ENCODE results near the gene ZNF33A. TPM values are rescaled to one million over a fixed set of nuclear protein-coding genes. Genes with fewer than 3 reads are reported as not detected.
"Not testable (repeated sequence)": the region's sequence is repeated elsewhere in the genome, so short reads cannot be mapped to it uniquely, and the experiment has no call there.

The ZNF33A gene
- total and polyA plus RNA-seq, 2 donors from 2014 or later, result 10.6 to 42.6 TPM

DNA sequence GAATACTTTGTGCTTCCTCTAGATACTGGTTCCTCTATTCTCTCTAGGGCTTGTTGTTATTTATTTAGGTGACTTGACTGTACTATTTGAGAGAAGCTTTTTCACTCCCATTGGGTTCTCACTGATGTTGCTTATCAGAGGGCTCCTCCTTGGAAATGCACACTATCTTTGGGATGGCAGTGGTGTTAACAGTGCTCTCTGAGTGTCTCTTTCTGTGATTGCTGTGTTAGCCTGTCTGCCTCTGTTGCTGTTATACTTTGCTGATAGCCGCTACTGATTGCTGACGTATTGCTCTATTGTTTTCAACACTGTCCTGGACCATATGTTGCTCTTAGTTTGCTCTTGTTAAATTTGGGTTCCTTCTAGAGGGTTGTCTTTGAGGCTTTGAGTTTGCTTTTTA, 34.7 kb downstream of the ZNF33A start:
- peaks cover 4 to 21% (median 7%) of the 10 kb centered on the region in 3 donors for H3K36me3 ChIP-seq (ENCODE audit: control insufficient read depth in 2 of 3, insufficient read depth in 3 of 3, low read length in 3 of 3)
- intact Hi-C loops (cut with DNase I), result no loop called here
- no peak overlapping the region for H3K9ac ChIP-seq (ENCODE audit: low read length in 3 of 3)
- no peak overlapping the region for H3K27ac ChIP-seq (ENCODE audit: low read depth in 2 of 2, low read length in 2 of 2)
- no peaks in the 10 kb centered on the region for H3K27me3 ChIP-seq (ENCODE audit: control insufficient read depth, insufficient read depth, low read length)
- peaks cover 0 to 3% (median 2%) of the 10 kb centered on the region in 3 donors for H3K9me3 ChIP-seq (ENCODE audit: control insufficient read depth in 2 of 3, insufficient read depth in 1 of 3, low read length in 3 of 3)
- no peak for FAIRE-seq
- no peaks in the 10 kb centered on the region for H3K4me1 ChIP-seq (ENCODE audit: control insufficient read depth in 2 of 3, insufficient read depth in 2 of 3, low read depth in 1 of 3, low read length in 3 of 3)
- no peak overlapping the region for H3K4me3 ChIP-seq (ENCODE audit: low read length in 3 of 3)
- DNase-seq, result no peak
- no peak for TF ChIP-seq CTCF (IDR thresholded peaks at IDR 0.05; ENCODE audit: borderline replicate concordance, extremely low read depth, insufficient read depth)

DNA sequence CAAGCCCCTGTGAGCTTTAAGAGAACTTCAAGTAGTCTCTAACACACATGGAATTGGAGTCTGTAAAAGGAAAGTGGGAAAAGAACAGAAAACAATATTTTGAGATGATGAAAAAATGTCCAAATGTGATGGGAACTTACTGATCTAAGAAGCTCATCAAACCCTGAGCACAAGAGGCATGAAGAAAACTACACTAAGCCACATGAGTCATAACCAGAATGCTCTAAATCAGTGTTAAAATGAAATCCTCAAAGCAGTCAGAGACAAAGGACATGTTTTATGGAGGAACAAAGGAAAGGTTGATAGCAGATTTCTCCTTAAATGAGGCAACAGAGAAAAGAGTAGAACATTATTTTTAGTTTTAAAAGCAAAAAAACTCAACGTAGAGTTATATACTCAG, 37.2 kb downstream of the ZNF33A start:
- H3K27ac ChIP-seq (ENCODE audit: low read depth in 2 of 2, low read length in 2 of 2), result no peak overlapping the region
- H3K36me3 ChIP-seq (ENCODE audit: control insufficient read depth in 2 of 3, insufficient read depth in 3 of 3, low read length in 3 of 3), result peaks cover 4 to 22% (median 7%) of the 10 kb centered on the region in 3 donors
- no peak overlapping the region for H3K4me3 ChIP-seq (ENCODE audit: low read length in 3 of 3)
- no peak overlapping the region for H3K9ac ChIP-seq (ENCODE audit: low read length in 3 of 3)
- H3K27me3 ChIP-seq (ENCODE audit: control insufficient read depth, insufficient read depth, low read length), result no peaks in the 10 kb centered on the region
- DNase-seq (no peak), FAIRE-seq (no peak)
- no peaks in the 10 kb centered on the region for H3K4me1 ChIP-seq (ENCODE audit: control insufficient read depth in 2 of 3, insufficient read depth in 2 of 3, low read depth in 1 of 3, low read length in 3 of 3)
- TF ChIP-seq CTCF (IDR thresholded peaks at IDR 0.05; ENCODE audit: borderline replicate concordance, extremely low read depth, insufficient read depth), result no peak
- intact Hi-C loops (cut with DNase I), result no loop called here
- H3K9me3 ChIP-seq (ENCODE audit: control insufficient read depth in 2 of 3, insufficient read depth in 1 of 3, low read length in 3 of 3), result peaks cover 0 to 3% (median 3%) of the 10 kb centered on the region in 3 donors

DNA sequence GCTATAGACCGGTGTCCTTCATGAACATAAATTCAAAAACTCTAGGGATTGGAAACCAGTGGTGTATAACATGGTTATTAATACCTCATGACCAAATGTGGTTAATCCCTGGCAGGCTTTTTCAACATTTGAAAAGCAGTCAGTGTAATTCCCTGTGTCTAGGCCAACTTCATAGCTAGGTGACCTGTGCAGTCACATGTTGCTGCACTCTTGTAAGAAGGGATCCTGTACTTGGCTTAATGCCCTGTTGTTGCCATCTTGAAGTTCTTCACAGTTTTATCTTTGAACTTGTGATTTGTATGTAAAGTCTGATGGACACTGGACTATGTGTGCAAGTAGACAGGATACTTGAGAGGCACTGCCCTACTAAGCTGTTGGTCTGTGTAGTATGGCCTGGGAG, 39.7 kb downstream of the ZNF33A start:
- H3K4me1 ChIP-seq (ENCODE audit: control insufficient read depth in 2 of 3, insufficient read depth in 2 of 3, low read depth in 1 of 3, low read length in 3 of 3), result no peaks in the 10 kb centered on the region
- no peak for TF ChIP-seq CTCF (IDR thresholded peaks at IDR 0.05; ENCODE audit: borderline replicate concordance, extremely low read depth, insufficient read depth)
- FAIRE-seq (no peak), DNase-seq (no peak)
- H3K36me3 ChIP-seq (ENCODE audit: control insufficient read depth in 2 of 3, insufficient read depth in 3 of 3, low read length in 3 of 3), result peaks cover 10 to 37% (median 15%) of the 10 kb centered on the region in 3 donors
- H3K9ac ChIP-seq (ENCODE audit: low read length in 3 of 3), result no peak overlapping the region
- H3K4me3 ChIP-seq (ENCODE audit: low read length in 3 of 3), result no peak overlapping the region
- H3K27me3 ChIP-seq (ENCODE audit: control insufficient read depth, insufficient read depth, low read length), result no peaks in the 10 kb centered on the region
- peaks cover 3 to 23% (median 15%) of the 10 kb centered on the region in 3 donors for H3K9me3 ChIP-seq (ENCODE audit: control insufficient read depth in 2 of 3, insufficient read depth in 1 of 3, low read length in 3 of 3)
- intact Hi-C loops (cut with DNase I), result no loop called here
- H3K27ac ChIP-seq (ENCODE audit: low read depth in 2 of 2, low read length in 2 of 2), result no peak overlapping the region

- no peaks in the 10 kb centered on the region for H3K27me3 ChIP-seq (ENCODE audit: control insufficient read depth, insufficient read depth, low read length)
- no peak overlapping the region for H3K9ac ChIP-seq (ENCODE audit: low read length in 3 of 3)
- H3K36me3 ChIP-seq (ENCODE audit: control insufficient read depth in 2 of 3, insufficient read depth in 3 of 3, low read length in 3 of 3), result peaks cover 17 to 48% (median 29%) of the 10 kb centered on the region in 3 donors
- FAIRE-seq (no peak), DNase-seq (no peak)
- intact Hi-C loops (cut with DNase I), result no loop called here
- no peak overlapping the region for H3K4me3 ChIP-seq (ENCODE audit: low read length in 3 of 3)
- no peak overlapping the region for H3K27ac ChIP-seq (ENCODE audit: low read depth in 2 of 2, low read length in 2 of 2)
- TF ChIP-seq CTCF (IDR thresholded peaks at IDR 0.05; ENCODE audit: borderline replicate concordance, extremely low read depth, insufficient read depth), result no peak
- H3K9me3 ChIP-seq (ENCODE audit: control insufficient read depth in 2 of 3, insufficient read depth in 1 of 3, low read length in 3 of 3), result peaks cover 7 to 47% (median 25%) of the 10 kb centered on the region in 3 donors
- H3K4me1 ChIP-seq (ENCODE audit: control insufficient read depth in 2 of 3, insufficient read depth in 2 of 3, low read depth in 1 of 3, low read length in 3 of 3), result no peaks in the 10 kb centered on the region
Measured at GRCh38 chr10:38054361-38054797, 43.9 kb downstream of the ZNF33A start.

DNA sequence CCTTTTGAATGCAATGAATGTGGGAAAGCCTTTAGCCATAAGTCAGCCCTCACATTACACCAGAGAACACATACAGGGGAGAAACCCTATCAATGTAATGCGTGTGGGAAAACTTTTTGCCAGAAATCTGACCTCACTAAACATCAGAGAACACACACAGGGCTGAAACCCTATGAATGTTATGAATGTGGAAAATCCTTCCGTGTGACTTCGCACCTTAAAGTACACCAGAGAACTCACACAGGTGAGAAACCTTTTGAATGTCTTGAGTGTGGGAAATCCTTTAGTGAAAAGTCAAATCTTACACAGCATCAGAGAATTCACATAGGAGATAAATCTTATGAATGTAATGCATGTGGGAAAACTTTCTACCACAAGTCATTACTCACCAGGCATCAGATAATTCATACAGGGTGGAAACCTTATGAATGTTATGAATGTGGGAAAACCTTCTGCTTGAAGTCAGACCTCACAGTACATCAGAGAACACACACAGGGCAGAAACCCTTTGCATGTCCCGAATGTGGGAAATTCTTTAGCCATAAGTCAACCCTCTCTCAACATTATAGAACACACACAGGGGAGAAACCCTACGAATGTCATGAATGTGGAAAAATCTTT, 44.9 kb downstream of the ZNF33A start:
- H3K9ac ChIP-seq (ENCODE audit: low read length in 3 of 3); intact Hi-C loops (cut with DNase I); DNase-seq; H3K4me1 ChIP-seq (ENCODE audit: control insufficient read depth in 2 of 3, insufficient read depth in 2 of 3, low read depth in 1 of 3, low read length in 3 of 3); H3K27me3 ChIP-seq (ENCODE audit: control insufficient read depth, insufficient read depth, low read length); H3K27ac ChIP-seq (ENCODE audit: low read depth in 2 of 2, low read length in 2 of 2); FAIRE-seq: not testable (repeated sequence)
- Histone ChIP-seq H3K36me3 (ENCODE audit: control insufficient read depth in 2 of 3, insufficient read depth in 3 of 3, low read length in 3 of 3) (peaks cover 17 to 44% (median 29%) of the 10 kb centered on the region in 3 donors), H3K4me3 (ENCODE audit: low read length in 3 of 3) (peak overlapping the region in 1 of 3 donors; percentile 11), H3K9me3 (ENCODE audit: control insufficient read depth in 2 of 3, insufficient read depth in 1 of 3, low read length in 3 of 3) (peaks cover 8 to 47% (median 24%) of the 10 kb centered on the region in 3 donors)
